Thyroid gland (tissue), 4 donors: Measurements from ENCODE around the gene GALNTL6. TPM values are rescaled to one million over a fixed set of nuclear protein-coding genes. Genes with fewer than 3 reads are reported as not detected.

ENCODE experiments used
- DNase-seq, 2 donors: peaks; one replicate each; pipeline ENCODE4 v3.0.0-alpha.2; 2019
- H3K27ac ChIP-seq, 3 donors: fragments of 200-600 bp; sonication (generic); 1 replicate in 2 of 3; 2 replicates in 1 of 3; pipeline ENCODE4 v1.5.1; 2016 to 2019; ENCODE audit warnings: mild to moderate bottlenecking in 1 of 3, moderate library complexity in 1 of 3
- H3K27me3 ChIP-seq: fragments of 200-600 bp; sonication (generic); one replicate; pipeline ENCODE4 v1.5.1; 2019
- H3K36me3 ChIP-seq, 2 donors: fragments of 200-600 bp; sonication (generic); one replicate each; pipeline ENCODE4 v1.5.1; 2016 to 2019
- H3K4me1 ChIP-seq, 2 donors: fragments of 200-600 bp; sonication (generic); one replicate each; pipeline ENCODE4 v1.5.1; 2017 to 2019
- H3K4me3 ChIP-seq, 3 donors: fragments of 200-600 bp; sonication (generic); replicated peaks in 1 of 3; 1 replicate in 2 of 3; 2 replicates in 1 of 3; pipeline ENCODE4 v1.5.1; 2016; ENCODE audit warnings: mild to moderate bottlenecking in 1 of 3
- H3K9me3 ChIP-seq: fragments of 200-600 bp; sonication (generic); one replicate; pipeline ENCODE4 v1.5.1; 2017
- POLR2A ChIP-seq, 2 donors: fragments of 450-650 bp; IDR thresholded peaks; one replicate each; pipeline ENCODE4 v1.6.1; 2017; ENCODE audit warnings: antibody characterized with exemption in 2 of 2, mild to moderate bottlenecking in 2 of 2, moderate library complexity in 1 of 2
- WGBS, 2 donors: methylation state at CpG; one replicate each; pipeline ENCODE4 v1.1.5; 2017; 5-methylcytosine and 5-hydroxymethylcytosine counted together
- intact Hi-C: fragments of 100-400 bp; cut with DNase I; formaldehyde crosslinking; loops from one replicate; pipeline ENCODE4 v1.15.1; 2023
- total RNA-seq, 4 donors: library from RNA; depleted of rRNA; stranded (reverse); fragments of >200 nt; gene quantifications; one replicate each; pipeline ENCODE4 v1.2.3, GENCODE V29; 2016
- TF ChIP-seq, protein P1 (sequence below), 6 experiments: fragments of 200-600 bp in 3 of 6; fragments of 450-650 bp in 3 of 6; sonication (generic) in 3 of 6; IDR thresholded peaks; one replicate each; pipeline ENCODE4 v1.5.1; 2016 to 2019; ENCODE audit warnings: antibody characterized with exemption in 6 of 6, mild to moderate bottlenecking in 2 of 6, inconsistent platforms in 1 of 6, moderate library complexity in 1 of 6

The GALNTL6 gene
- total RNA-seq, 4 donors from 2014 or later: not detected

- H3K27me3 ChIP-seq: no peaks in the 10 kb centered on the region
- no peak overlapping the region for H3K4me3 ChIP-seq
- no peaks in the 10 kb centered on the region for H3K4me1 ChIP-seq
- intact Hi-C loops: no loop called here
- TF ChIP-seq, protein P1, sequence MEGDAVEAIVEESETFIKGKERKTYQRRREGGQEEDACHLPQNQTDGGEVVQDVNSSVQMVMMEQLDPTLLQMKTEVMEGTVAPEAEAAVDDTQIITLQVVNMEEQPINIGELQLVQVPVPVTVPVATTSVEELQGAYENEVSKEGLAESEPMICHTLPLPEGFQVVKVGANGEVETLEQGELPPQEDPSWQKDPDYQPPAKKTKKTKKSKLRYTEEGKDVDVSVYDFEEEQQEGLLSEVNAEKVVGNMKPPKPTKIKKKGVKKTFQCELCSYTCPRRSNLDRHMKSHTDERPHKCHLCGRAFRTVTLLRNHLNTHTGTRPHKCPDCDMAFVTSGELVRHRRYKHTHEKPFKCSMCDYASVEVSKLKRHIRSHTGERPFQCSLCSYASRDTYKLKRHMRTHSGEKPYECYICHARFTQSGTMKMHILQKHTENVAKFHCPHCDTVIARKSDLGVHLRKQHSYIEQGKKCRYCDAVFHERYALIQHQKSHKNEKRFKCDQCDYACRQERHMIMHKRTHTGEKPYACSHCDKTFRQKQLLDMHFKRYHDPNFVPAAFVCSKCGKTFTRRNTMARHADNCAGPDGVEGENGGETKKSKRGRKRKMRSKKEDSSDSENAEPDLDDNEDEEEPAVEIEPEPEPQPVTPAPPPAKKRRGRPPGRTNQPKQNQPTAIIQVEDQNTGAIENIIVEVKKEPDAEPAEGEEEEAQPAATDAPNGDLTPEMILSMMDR (IDR thresholded peaks at IDR 0.05): no peak
- TF ChIP-seq POLR2A (IDR thresholded peaks at IDR 0.05): no peak
- WGBS, 2 donors: 64 to 82% methylated on average over 3 of the region's 3 CpGs
- DNase-seq: no peak
- no peak overlapping the region for H3K27ac ChIP-seq
- no peaks in the 10 kb centered on the region for H3K36me3 ChIP-seq
- H3K9me3 ChIP-seq: no peaks in the 10 kb centered on the region
Observed at GRCh38 chr4:171875291-171875690, 62.1 kb downstream of the GALNTL6 start.

GRCh38 chr4:171876636-171877035 lies 63.4 kb downstream of the GALNTL6 start:
- H3K27ac ChIP-seq: no peak overlapping the region
- WGBS, 2 donors: 69 to 76% methylated on average over 4 of the region's 4 CpGs
- TF ChIP-seq POLR2A (IDR thresholded peaks at IDR 0.05): no peak
- TF ChIP-seq, protein P1 (IDR thresholded peaks at IDR 0.05): no peak
- no peak for DNase-seq
- H3K4me3 ChIP-seq: no peak overlapping the region
- no peaks in the 10 kb centered on the region for H3K9me3 ChIP-seq
- no peaks in the 10 kb centered on the region for H3K4me1 ChIP-seq
- H3K27me3 ChIP-seq: no peaks in the 10 kb centered on the region
- intact Hi-C loops: no loop called here
- no peaks in the 10 kb centered on the region for H3K36me3 ChIP-seq

DNA sequence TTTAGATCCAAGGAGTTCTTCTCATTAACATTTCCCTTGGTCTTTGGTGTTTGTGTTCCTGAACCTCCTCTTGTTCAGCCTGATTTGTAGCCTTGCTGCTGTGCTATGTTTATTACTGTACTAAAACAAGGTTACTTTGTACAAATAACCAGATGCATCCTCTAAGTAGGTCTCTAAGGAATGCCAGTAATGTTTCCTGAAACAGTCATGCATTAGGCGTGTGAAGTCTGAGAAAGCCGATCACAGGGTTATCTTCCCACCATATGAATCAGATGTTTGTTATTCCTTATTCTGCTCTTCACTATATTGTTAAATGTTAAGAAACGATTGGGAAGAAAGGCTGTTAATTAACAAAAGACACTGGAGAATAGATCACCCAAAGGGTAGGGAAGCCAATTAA lies 66.9 kb downstream of the GALNTL6 start:
- Histone ChIP-seq H3K9me3 (no peaks in the 10 kb centered on the region), H3K27ac (no peak overlapping the region), H3K36me3 (no peaks in the 10 kb centered on the region), H3K4me3 (no peak overlapping the region), H3K4me1 (no peaks in the 10 kb centered on the region), H3K27me3 (no peaks in the 10 kb centered on the region)
- intact Hi-C loops: no loop called here
- no peak for DNase-seq
- 79 to 81% methylated on average over 3 of the region's 3 CpGs for WGBS, 2 donors
- TF ChIP-seq POLR2A (IDR thresholded peaks at IDR 0.05): no peak
- TF ChIP-seq, protein P1 (IDR thresholded peaks at IDR 0.05): no peak

DNA sequence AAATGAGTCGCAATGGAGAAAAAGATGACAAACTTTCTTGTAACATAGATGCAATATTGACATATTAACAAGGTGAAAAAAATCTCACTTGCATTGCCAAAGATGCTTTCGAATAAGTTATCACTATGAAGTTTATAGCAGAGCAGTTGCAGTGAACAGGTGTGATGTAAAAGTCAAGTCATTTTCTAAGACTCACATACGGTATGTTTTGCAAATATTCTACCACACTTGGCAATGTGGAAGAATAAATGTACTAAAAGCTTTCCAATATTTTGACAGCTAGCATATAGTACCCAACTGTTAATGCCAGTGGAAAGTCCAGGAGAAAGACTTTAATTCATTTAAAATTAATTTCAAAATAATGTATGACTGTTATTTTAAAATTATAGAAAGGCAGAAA lies 76.5 kb downstream of the GALNTL6 start:
- no peaks in the 10 kb centered on the region for H3K9me3 ChIP-seq
- H3K4me3 ChIP-seq: no peak overlapping the region
- no peak overlapping the region for H3K27ac ChIP-seq
- no peaks in the 10 kb centered on the region for H3K27me3 ChIP-seq
- WGBS, 2 donors: 87 to 89% methylated on average over 3 of the region's 3 CpGs
- intact Hi-C loops: no loop called here
- H3K4me1 ChIP-seq: no peaks in the 10 kb centered on the region
- TF ChIP-seq, protein P1 (IDR thresholded peaks at IDR 0.05): no peak
- TF ChIP-seq POLR2A (IDR thresholded peaks at IDR 0.05): no peak
- no peaks in the 10 kb centered on the region for H3K36me3 ChIP-seq
- DNase-seq: no peak

DNA sequence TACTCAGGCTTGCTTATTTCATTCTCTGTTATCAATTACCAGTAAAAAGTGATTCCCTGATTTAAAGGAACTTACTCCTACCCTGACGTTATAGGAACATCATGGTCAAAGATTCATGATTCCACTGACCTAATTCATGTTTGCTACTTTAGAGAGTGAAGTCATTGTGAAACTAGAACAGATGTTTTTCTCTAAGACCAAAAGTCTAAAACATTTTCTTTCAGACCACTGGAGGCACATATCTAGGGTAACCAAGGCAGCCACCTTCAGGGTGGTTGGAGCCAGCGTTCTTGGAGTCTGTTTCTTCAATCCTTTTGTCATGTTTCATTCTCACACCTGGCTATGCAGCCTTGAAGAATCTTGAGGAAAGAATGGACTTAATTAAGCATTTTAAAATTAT lies 77.8 kb downstream of the GALNTL6 start:
- Histone ChIP-seq H3K4me1 (no peaks in the 10 kb centered on the region), H3K27me3 (no peaks in the 10 kb centered on the region), H3K4me3 (no peak overlapping the region), H3K9me3 (no peaks in the 10 kb centered on the region), H3K27ac (no peak overlapping the region), H3K36me3 (no peaks in the 10 kb centered on the region)
- no peak for DNase-seq
- WGBS, 2 donors: 69 to 76% methylated on average over 2 of the region's 2 CpGs
- intact Hi-C loops: no loop called here
- TF ChIP-seq, protein P1 (IDR thresholded peaks at IDR 0.05): no peak
- TF ChIP-seq POLR2A (IDR thresholded peaks at IDR 0.05): no peak
